ENCODE results near the gene SUGP2.

SUGP2 gene

DNA sequence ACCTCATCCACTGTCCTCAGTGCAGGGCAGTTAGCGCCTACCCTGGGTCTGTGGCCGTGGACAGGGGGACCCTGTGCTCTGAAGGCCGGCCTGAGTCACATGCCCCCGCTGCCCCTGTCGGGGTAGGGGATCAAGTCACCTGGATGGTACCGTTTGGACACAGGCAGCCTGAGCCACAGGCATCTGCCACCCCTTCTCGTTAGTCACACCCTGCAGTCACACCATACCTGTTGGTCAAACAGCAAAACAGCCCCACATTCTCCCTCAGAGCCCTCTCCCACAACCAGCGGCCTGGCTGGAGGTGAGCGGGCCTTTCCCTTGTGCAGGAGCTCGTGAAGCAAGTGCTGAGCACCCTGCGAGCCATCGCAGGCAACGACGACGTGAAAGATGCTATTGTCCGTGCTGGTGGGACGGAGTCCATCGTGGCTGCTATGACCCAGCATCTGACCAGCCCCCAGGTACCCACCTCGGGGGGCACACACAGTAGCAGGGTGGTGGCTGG, 21.7 kb upstream of the SUGP2 start:
- H3K27ac ChIP-seq, result no peak overlapping the region
- no peak for DNase-seq (ENCODE audit: low spot score)
- POLR2A ChIA-PET (ENCODE audit: low non-redundant PET), result no interaction called here
- TF ChIP-seq, protein P1, sequence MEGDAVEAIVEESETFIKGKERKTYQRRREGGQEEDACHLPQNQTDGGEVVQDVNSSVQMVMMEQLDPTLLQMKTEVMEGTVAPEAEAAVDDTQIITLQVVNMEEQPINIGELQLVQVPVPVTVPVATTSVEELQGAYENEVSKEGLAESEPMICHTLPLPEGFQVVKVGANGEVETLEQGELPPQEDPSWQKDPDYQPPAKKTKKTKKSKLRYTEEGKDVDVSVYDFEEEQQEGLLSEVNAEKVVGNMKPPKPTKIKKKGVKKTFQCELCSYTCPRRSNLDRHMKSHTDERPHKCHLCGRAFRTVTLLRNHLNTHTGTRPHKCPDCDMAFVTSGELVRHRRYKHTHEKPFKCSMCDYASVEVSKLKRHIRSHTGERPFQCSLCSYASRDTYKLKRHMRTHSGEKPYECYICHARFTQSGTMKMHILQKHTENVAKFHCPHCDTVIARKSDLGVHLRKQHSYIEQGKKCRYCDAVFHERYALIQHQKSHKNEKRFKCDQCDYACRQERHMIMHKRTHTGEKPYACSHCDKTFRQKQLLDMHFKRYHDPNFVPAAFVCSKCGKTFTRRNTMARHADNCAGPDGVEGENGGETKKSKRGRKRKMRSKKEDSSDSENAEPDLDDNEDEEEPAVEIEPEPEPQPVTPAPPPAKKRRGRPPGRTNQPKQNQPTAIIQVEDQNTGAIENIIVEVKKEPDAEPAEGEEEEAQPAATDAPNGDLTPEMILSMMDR (conservative IDR thresholded peaks at IDR 0.05; ENCODE audit: low read depth), result no peak
- CTCF ChIA-PET, result interaction anchor here (0.6 to 0.8 kb wide), 2 partner anchors 13 to 127 kb away, joined by 3 read pairs; no protein-coding TSS in a partner anchor

DNA sequence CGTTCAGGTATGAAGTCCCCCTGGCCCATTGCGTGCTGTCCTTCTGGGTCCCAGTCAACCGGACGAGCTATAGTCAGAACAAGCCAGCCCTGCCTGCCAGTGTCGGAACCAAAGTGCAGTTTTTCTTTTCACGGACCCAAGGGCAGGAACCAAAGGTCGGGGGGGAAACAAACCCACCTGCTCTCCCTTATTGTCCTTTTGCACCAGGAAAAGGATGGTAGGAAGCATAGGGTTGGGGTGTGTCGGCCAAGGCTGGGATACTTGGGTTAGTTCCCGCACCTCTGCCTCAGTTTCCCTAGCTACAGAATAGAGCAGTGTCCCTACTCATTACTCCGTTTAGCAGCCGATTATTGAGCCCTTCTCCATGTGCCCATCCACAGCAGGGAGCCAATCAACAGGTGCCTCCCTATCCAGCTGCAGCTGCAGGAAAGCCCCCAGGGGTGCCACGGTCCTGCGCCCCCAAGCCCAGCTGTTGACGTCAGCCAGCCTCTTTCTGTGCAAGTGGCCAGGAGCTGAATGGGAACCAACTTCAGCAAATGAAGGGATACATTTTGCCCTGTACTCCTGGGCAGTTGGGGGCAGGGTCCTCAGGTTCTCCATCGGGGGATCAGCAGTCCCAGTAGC, 21.1 kb upstream of the SUGP2 start:
- ChIA-PET CTCF (interaction anchor here (0.5 to 0.8 kb wide), 4 partner anchors 14 to 324 kb away, joined by 3 read pairs; no protein-coding TSS in a partner anchor), POLR2A (ENCODE audit: low non-redundant PET) (no interaction called here)
- TF ChIP-seq, protein P1 (conservative IDR thresholded peaks at IDR 0.05; ENCODE audit: low read depth), result no peak
- H3K27ac ChIP-seq, result no peak overlapping the region
- DNase-seq (ENCODE audit: low spot score), result no peak

DNA sequence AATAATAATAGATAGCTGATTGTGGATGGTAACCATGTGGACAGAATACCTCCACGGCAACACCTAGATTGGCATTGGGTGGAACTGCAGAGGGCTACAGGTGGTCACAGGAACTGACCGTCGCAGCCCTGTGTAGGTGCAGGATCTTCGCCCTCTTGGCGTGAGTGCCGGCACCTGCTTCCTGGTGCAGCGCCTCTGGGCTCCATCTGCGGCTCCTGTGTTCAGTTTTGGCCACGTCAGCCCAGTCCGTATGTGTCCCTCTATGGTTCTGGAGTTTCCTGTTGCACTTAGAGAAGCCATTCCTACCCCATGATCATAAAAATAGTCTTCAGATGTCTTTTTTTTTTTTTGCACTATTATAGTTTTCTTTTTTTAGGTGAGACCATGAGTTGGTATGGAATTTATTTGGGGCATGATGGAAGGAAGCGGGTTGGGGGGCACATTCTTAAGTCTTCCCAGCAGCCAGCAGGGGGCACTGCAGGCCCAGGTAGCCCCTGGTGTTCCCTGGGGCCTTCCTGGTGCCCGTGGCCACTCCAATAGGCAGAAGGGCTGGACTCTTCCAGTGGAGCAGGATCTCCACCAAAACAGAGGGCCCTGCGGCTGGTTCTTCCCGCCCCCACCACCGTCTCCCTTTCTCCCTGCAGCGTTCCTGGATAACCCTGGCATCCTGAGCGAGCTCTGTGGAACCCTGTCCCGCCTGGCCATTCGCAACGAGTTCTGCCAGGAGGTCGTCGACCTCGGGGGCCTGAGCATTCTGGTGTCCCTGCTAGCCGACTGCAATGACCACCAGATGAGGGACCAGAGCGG, 20.4 kb upstream of the SUGP2 start:
- ChIA-PET POLR2A (ENCODE audit: low non-redundant PET) (no interaction called here), CTCF (interaction anchor here (0.7 to 0.8 kb wide), 2 partner anchors 15 to 52 kb away, joined by 3 read pairs; no protein-coding TSS in a partner anchor)
- TF ChIP-seq, protein P1 (conservative IDR thresholded peaks at IDR 0.05; ENCODE audit: low read depth), result peak; percentile 69
- H3K27ac ChIP-seq, result no peak overlapping the region
- DNase-seq (ENCODE audit: low spot score), result no peak

DNA sequence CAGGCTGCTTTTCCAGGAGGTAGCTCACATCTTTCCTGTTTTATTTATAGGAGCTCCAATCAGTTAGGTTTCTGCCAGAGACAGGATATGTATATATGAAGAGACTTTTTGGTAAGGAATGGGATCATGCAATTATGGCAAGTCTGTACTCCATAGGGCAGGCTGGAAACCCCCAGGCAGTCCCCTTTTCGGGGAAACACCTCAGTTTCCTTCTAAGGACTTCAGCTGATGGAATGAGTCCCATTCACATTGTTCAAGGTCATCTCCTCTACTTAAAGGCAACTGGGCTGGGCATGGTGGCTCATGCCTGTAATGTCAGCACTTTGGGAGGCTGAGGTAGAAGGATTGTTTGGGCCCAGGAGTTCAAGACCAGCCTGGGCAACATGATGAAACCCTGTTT, 19.6 kb upstream of the SUGP2 start:
- POLR2A ChIA-PET (ENCODE audit: low non-redundant PET), result no interaction called here
- CTCF ChIA-PET, result no interaction called here
- H3K27ac ChIP-seq, result no peak overlapping the region
- no peak for DNase-seq (ENCODE audit: low spot score)
- TF ChIP-seq, protein P1 (conservative IDR thresholded peaks at IDR 0.05; ENCODE audit: low read depth), result no peak

DNA sequence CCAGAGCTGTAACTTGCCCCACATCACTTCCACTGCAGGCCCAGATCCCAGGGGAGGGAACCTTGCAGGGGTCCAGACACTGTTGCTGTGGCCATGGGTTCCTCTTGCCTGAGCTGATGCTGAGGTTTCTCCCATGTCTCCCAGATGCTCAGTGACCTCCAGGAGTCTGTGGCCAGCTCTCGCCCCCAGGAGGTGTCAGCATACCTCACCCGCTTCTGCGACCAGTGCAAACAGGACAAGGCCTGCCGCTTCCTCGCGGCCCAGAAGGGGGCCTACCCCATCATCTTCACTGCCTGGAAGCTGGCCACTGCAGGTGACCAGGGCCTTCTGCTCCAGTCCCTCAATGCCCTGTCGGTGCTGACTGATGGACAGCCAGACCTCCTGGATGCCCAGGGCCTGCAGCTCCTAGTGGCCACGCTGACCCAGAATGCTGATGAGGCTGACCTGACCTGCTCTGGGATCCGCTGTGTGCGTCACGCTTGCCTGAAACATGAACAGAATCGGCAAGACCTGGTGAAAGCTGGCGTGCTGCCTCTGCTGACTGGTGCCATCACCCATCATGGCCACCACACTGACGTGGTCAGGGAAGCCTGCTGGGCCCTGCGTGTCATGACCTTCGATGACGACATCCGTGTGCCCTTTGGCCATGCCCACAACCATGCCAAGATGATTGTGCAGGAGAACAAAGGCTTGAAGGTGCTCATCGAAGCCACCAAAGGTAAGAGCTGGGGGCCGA, 18.3 kb upstream of the SUGP2 start:
- ChIA-PET POLR2A (ENCODE audit: low non-redundant PET) (no interaction called here), CTCF (no interaction called here)
- H3K27ac ChIP-seq, result peak overlapping the region; percentile 23
- TF ChIP-seq, protein P1 (conservative IDR thresholded peaks at IDR 0.05; ENCODE audit: low read depth), result no peak
- DNase-seq (ENCODE audit: low spot score), result no peak

DNA sequence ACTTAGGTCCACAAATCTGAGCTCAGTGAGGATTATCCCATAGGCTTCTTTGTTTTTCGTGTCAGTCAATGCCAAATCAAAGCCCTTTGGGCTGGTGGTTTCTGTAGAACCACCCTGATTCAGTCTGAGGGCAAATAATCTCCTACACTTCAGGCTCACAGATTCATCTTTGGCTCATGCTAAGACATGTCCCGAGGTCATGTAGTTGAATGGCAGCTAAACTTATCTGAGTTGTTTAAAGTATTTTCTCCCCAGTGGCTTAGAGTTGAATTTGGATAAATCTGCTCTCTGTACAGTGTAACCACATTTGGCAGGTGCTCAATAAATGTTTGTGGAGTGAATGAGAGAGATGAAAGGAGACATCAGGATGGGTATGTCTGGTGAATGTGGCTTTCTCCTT, 17.4 kb upstream of the SUGP2 start:
- ChIA-PET CTCF (no interaction called here), POLR2A (ENCODE audit: low non-redundant PET) (no interaction called here)
- TF ChIP-seq, protein P1 (conservative IDR thresholded peaks at IDR 0.05; ENCODE audit: low read depth), result no peak
- no peak overlapping the region for H3K27ac ChIP-seq
- no peak for DNase-seq (ENCODE audit: low spot score)
